T47D (cell line): ENCODE measurements around the gene SRSF1.
"Not testable (repeated sequence)": the region's sequence is repeated elsewhere in the genome, so short reads cannot be mapped to it uniquely, and the experiment has no call there.

ENCODE experiments used
- DNase-seq, 2 experiments: peaks; one replicate each; pipeline versions ENCODE4 v3.0.0 to v3.0.0-alpha.2; 2011 to 2012; ENCODE audit warnings: low read depth in 1 of 2, low spot score in 1 of 2
- JUND ChIP-seq: IDR thresholded peaks from 2 replicates; pipeline ENCODE4 v1.6.1; 2012; ENCODE audit warnings: low read depth
- in situ Hi-C: cut with HindIII; loops from 2 replicates; pipeline ENCODE4 v1.10.0; 2016; ENCODE audit warnings: low sequenced_read_pairs, low pct_unique_long_range_greater_than_20kb

SRSF1 gene

GRCh38 chr17:58006924-58007780 is at the start of gene SRSF1:
Gene SRSF1 (minus strand): TSS chr17:58007246. CDS start chr17:58007137, 109 bp downstream.
- in situ Hi-C loops = no loop called here
- peak; percentile 87 to 99 for DNase-seq
- TF ChIP-seq JUND = no peak

- no peak for TF ChIP-seq JUND
- no peak for DNase-seq
- in situ Hi-C loops = no loop called here
These were observed 49.4 kb upstream of the SRSF1 start for GRCh38 chr17:58056476-58056875.

- in situ Hi-C loops = no loop called here
- no peak for TF ChIP-seq JUND
- no peak for DNase-seq
These were observed 47.6 kb upstream of the SRSF1 start for GRCh38 chr17:58054641-58055040.

GRCh38 chr17:58052945-58053715 is 46.1 kb upstream of the SRSF1 start:
- TF ChIP-seq JUND = no peak
- DNase-seq = no peak
- in situ Hi-C loops = no loop called here

GRCh38 chr17:58052407-58052806 is 45.4 kb upstream of the SRSF1 start:
- in situ Hi-C loops = no loop called here
- TF ChIP-seq JUND = no peak

GRCh38 chr17:58051468-58051867 is 44.4 kb upstream of the SRSF1 start:
- no peak for DNase-seq
- in situ Hi-C loops = no loop called here
- TF ChIP-seq JUND = no peak

More at GRCh38 chr17:58052407-58052806, 45.4 kb upstream of the SRSF1 start:
- DNase-seq = no peak

GRCh38 chr17:58050966-58051365 is 43.9 kb upstream of the SRSF1 start:
- no peak for DNase-seq
- in situ Hi-C loops = no loop called here
- TF ChIP-seq JUND = no peak

GRCh38 chr17:58049533-58049932 is 42.5 kb upstream of the SRSF1 start:
- in situ Hi-C loops = no loop called here
- no peak for DNase-seq
- TF ChIP-seq JUND = no peak

GRCh38 chr17:58047376-58048150 is 40.5 kb upstream of the SRSF1 start:
- in situ Hi-C loops = no loop called here
- TF ChIP-seq JUND = no peak
- DNase-seq = no peak

GRCh38 chr17:58046239-58047094 is 39.4 kb upstream of the SRSF1 start:
- no peak for TF ChIP-seq JUND
- in situ Hi-C loops = no loop called here
- no peak for DNase-seq

- in situ Hi-C loops, DNase-seq: not testable (repeated sequence)
These were observed 37.2 kb upstream of the SRSF1 start for GRCh38 chr17:58044256-58044655.
